Hypothalamus (tissue), 51 donors: Measurements from ENCODE around the gene NCKAP5L.

ENCODE experiments used
- DNase-seq, 51 donors: peaks; one replicate each; lab custom pipeline; 2025; lab: John Stamatoyannopoulos, UW

NCKAP5L gene

DNA sequence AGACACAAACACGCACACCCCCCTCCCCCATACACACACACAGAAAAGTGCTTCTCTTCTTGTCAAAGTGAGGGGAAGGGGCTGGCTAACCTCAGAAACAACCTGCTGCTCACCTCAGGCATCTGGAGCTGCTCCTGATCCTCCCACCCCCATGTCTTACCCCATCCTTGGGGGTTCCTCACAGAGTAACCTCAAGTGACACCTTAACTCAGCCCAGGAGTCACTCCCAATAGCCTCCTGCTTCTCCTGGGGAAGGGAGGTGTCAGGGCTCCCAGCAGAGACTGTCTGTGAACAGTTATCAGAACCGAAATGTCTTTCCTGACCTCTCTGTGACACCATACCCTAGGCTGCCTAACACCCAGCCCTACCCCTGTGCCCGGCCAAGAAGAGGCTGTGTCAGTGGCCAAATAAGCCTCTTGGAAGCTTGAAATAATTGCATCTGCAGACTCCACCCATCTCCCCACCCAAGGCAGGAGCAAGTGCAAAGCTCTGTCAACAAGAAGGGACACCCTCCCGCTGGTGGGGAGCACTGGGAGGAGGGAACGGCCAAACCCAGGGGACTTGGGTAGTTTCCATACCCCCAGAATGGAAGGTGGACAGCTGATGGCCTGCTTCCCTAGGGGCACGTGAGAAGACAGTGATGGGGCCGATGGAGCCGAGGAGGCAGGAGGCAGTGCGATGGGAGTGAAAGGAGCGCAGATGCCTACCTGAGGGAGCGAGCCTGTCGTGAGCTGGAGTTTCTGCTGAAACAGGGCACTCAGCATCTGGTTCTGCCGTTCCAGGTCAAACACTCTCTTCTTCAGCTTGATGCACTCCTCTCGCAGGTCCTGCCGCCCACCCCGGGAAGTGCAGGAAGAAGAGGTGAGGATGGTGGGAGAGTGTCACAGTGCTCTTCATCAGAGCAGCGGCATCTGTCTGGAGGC is 26.8 kb downstream of the NCKAP5L start:
- DNase-seq, result no peak

DNA sequence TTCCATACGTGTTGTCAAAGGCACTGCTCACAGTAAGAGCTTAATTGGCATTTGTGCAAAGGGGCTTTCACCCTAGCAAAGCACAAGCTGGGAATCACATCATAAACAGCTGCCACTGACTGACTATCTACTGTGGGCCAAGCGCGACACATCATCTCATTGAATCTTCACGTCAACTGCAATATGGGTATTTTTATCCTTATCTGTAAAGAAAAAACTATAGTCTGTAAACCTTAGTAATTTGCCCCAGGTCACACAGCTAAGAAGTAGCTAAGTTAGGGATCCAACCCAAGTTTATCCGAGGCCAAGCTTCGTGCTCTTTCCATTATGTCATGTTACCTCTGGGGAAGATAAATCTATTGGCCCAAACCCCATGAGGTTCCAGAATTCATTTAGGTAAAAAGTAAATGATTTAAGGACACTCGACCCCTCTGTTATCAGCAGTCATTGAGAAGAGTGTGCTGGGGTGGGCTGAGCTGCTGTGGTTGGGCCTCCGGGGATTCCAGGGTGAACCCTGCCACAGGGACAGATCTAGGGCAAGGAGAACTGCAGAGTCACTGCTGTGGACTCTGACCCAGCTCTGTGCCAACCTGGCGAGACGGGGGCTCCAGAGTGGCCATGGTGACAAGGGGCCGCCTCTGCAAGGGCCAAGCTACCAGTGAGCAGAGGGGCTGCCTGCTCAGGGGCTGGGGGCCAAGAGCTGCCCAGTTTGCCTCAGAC is 27.6 kb downstream of the NCKAP5L start:
- no peak for DNase-seq

DNA sequence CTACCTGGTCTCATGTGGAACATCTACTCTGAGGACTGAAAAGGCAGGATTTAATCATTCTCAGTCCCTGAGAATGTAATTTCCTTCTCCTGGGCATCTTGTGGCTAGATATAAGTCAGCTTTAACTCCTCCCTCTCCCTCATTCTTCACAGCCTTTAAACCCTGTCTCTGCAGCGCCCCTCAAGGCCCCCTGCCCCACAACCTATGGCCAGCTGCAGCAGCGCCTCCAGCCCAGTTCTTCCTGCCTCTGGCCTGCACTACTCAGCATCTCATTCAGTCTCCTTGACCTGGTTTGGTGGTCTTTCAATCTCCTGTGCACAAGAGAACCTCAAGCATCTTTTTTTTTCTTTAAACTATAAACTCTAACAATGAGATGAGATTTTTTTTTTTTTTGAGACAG is 29.3 kb downstream of the NCKAP5L start:
- DNase-seq, result no peak

DNA sequence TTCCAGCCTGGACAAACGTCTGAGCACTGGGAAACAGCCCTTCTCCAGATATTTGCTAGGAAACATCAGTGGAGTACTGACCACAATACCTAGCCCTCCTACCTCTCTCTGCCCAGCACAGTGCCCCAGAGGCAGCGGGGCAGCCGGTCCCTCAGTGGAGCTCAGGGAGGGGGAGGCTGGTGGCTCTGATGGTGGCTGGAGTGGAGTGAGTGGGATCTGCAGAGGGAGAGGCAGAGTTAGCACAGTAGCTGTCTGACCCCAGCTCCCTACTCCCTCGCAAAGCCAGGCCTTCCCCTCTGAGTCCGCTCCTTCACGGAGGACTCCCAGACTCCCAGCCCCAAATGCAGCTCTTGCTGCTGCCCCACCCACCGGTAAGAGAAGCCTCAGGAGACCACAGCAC is 30.0 kb downstream of the NCKAP5L start:
- DNase-seq, result no peak

DNA sequence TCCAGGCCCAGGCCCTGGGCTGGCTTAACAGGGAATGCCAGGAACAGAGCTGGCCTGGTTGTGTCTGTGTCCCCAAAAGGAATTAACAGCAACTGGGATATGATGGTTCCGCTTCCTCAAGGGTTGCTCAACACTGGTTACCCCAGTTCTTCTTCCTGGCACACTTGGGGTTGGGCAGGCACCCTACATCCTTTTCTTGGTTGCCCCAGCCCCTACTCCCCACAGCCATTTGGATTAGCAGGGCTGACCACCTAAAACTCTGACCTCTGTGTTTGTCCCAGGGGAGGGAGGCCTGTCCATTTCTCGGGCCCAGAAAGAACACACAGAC is 30.8 kb downstream of the NCKAP5L start:
- no peak for DNase-seq

DNA sequence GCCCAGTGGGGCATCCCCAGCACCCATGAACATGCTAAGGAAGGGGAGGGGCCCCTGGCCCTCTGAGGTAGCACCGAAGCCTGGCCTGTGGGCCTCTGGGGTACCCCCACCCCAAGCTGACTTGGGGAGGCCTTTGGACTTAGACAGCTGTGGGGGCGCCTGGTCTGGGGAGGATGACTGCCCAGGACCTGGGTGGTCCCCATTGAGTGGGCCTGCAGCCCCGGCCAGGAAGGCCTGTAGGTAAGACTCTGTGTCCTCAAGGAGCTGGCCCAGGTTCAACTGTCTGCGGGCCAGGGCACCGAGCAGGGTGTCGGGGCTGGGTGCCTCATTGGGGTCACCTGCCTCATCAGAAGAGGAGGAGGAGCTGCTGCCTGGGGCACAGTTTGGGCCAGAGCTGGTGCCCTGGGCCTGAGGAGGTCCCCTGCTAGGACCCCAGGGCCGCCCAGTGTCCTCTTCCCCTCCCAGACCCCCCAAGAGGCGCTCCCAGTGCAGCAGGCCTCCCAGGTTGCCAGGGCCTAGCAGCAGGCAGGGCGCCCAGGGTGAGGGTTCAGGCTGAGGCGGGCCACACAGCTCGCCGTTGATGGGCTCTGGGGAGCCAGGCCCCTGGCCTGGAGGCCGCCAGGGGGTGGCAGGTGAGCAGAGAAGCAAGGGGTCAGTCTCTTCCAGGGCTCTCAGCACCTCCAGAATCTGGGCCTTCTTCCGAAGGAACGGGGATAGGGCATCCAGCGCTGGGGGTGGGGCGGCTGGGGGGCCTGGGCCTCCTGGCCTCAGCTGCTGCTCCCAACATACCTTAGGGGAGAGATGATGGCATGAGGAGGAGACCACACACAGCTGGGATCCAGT is 31.4 kb downstream of the NCKAP5L start:
- DNase-seq, result no peak

DNA sequence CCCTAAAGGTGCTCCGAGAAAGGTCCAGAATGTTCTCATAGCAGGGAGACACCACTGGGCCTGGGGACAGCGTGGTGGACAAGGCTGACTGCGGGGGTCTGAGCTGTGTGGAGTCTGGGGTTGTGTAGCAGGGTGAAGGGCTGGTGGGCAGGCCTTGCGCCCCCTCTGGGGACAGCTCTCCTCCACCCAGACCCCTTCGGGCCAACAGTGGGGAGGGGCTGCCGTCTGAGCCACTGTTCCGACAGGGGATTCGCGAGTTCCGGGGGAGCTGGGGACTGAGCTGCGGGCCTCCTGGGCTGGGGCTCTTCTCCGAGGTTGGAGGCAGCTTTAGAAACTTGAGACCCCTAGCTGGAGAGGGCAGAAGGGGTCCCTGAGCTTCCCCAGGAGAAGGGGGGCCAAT is 32.1 kb downstream of the NCKAP5L start:
- no peak for DNase-seq

DNA sequence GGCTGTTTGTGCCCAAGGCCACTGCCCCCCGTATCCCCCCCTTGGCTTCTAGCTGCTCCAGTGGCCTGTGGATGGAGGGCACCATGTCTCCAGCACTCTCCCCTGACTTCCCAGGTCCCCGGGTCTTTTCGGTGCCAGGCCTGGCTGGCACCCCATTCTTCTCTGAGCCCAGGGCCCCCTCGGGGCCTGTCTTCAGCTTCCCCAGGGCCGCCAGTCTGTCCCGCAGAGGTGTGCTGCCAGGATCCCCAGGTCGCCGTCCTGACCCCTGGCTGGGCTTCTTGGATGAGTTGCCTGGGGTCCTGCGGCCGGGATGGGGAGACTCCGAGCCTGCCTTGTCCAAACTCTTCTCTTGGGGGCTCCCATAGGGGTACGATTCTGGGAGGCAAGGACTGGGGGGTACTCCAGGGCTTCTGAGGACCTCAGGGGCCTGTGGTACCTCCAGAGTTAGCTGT is 32.5 kb downstream of the NCKAP5L start:
- DNase-seq, result no peak

DNA sequence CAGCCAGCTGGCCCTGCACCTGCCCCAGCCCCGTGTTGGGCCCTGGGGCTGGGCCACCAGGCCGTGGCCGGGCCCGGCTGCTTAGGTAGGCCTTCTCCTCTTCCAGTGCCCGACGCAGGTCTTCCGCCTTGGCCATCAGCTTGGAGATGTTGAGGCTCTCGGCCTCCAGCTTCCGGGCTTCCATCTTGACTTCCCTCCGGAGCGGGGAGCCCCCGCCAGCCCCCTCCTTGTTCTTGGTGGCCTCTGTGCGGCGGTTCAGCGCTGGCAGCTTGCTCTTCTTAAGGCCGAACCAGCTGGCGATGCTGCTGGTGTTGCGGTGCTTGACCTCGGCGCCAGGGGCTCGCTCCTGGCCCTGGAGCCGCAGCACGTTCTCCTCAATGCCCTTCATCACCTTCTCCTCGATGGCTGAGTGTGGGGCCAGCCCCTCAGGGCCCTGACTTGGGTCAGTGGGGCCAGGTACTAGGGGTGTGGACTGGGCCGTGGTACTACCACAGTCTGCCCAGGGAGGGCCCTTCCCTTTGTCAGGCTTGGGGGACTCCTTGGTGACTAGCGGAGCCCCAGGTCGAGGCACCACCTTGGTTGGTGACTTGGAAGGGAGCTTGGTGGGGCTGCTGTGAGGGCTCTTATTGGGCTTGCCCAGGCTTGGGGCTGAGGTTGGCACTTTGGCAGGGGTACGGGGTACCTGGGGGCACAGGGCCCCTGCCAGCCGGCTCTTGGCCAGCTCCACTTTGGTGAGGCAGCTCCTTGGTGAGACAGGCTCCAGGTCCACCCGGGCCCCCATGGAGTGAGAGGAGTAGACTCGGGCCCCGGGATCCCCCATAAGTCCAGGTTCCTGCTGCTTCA is 33.2 kb downstream of the NCKAP5L start:
- no peak for DNase-seq

DNA sequence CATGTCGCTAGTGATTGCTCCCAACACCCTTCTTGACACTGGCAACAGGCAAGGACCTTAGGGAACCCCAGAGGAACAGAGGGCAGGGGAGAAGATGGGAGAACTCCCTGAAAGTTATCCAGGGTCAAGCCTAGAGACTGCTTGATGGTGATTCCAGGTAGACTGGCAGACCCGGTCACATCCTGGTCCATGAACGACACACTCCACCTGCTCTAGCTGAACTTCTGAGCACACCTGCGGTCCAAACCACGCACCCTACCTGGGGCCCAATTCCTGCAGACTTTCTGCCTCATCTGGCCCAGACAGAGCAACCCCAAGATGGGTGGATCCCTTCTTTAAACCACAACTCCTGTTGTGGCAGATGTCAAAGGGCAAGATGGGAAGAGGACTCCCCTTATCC is 34.2 kb downstream of the NCKAP5L start:
- no peak for DNase-seq

DNA sequence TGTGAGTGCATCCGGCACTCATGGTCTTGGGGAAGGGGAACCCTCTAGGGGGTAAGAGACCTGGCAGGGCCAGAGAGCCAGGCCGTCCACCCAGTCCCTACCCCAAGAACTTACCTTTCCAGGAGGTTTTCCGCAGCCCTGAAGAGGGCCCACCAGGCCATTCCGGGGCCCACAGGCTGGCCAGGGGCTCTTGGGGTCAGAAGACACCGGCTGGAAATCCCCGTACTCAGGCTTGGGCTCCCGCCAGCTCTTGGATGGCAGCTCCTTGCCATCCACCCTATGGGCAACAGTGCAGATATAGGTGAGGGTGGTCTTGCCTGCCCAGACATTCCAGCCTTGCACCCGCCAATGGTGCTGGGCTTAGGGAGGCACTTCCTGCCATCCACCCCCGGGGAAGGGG is 34.6 kb downstream of the NCKAP5L start:
- no peak for DNase-seq

DNA sequence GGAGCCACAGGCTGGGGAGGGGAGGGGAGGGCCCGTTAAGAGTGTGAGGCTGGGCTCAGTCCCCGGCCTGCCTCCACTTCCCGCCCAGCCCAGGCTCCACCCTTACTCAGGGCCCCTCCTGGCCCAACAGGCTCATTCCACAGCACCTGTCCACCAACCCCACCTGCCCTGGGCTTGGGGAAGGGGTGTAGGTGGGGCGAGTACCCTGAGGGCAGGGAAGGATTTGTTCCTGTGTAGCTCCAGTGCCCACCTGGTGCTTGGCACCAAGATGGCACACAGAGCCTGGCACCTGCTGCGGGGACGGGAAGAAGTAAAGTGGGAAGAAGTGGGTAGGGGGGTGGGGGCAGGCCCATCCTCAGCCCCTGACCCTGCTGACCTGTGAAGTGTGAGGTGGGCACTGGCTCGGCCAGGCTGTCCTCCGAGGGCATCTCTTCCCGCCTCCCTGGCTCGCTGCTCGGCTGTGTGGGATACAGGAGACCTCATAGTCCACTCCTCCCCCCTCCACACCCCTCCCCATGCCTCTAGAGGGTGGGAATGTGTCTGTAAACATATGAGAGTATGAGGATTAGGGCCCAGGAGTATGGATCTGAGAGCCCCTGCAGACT is 35.1 kb downstream of the NCKAP5L start:
- no peak for DNase-seq

DNA sequence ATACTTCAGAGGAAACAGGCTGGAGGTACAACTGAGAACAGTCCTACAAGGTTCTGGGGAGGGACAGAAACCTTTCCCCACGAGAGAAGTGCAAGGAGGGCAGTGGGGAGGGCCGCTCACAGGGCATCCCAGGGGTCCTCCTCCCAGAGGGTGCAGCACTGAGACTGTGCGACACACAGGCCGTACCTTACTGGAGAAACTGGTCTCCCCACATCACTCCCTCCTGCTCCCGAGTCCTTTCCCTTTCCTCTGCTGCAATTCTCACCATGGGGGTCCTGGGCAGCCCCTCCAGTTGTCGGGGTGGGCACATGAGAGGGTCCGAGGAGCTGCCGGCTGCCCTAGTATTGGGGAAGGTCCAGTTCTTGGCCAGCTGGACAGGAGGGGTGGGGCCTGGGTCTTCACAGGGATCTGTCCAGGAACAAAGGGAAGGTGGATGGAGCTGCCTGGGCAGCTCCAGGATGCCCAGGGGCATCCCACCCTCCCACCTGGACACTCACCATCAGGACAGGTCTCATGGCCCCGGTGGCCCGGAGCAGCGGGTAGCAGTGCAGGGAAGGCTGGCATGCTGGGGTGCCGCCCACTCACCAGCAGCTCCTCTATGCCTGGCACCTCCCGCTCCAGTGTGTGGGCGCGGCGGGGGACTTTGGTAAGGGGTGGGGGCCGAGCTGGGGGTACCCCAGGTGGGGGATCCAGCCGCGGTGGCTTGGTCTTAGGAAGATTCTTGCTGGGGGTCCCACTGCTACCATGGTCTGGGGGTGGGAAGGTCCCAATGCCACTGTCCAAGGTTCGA is 35.8 kb downstream of the NCKAP5L start:
- no peak for DNase-seq

DNA sequence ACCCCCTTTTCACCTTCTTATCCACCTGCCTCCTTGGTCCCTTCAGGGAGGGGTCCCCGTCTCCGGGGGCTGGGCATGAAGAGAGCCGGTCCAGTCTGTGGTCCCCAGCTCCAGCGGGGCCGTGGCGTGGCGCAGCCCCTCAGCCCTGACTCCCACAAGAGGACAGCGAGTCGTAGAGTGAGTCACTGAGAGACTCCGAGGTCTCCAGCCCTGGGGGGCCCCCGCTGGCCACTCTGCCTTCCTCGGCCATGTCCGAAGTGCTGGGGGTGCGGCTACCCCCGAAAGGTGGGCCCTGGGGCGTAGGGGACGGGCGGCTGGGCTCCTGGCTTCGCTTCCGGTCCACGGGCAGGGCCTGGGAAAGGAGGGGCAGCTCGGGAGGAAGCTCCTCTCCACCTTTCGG is 36.5 kb downstream of the NCKAP5L start:
- no peak for DNase-seq

DNA sequence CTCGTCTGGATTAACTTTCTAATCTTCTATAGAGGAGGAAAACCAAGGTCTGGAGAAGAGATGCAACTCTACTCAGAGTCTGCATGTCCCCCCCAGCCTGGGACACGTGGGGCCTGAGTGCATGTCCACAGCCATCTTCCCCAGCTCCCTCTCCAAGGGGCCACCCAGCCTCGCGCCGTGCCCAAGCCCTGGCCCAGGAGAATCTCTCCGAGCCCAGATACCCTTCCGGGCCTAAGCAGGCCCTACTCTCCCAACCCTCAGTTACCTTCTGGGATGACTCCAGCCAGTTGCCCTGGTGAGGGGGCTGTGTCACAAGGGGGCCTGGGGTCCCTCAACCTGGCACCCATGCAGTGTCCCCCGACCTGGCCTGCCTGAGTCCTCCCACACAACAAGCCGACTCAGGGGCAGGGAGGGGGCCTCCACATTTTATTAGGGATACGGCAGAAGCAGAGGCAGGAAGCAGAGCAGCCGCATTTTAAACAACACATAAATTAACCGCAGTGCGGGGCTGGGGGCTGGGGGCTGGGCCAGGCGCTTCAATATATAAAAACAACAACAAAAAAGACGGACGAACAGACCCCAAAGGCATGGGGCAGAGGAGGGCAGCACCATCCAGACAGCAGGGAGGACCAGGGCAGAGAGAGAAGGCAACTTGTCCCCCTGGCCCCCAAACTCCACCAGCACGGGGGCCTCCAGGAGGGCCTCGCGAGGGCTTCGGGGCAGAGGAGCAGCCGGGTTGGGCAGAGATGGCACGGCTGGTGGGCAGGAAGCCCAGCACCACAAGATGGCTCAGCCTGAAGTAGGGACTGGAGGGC is 37.3 kb downstream of the NCKAP5L start:
- no peak for DNase-seq

DNA sequence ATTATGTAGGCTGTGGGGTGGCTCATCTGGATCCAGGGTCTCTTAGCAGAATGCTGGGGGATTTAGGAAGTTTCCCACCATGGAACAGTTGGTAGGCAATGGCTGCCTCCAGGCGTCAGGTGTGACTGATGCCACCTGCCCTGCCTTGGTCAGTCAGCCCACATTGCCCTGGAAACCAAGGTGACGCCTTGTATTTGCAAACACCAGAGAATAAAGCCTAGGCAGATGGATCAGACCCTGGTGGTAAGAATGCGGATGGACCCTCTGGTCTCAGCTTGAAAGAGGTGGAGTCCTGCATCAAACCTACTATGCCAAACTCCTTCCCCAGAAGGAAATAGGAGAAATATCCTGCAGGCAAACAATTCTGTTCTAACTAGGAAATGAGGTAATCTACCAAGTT is 38.2 kb downstream of the NCKAP5L start:
- no peak for DNase-seq

DNA sequence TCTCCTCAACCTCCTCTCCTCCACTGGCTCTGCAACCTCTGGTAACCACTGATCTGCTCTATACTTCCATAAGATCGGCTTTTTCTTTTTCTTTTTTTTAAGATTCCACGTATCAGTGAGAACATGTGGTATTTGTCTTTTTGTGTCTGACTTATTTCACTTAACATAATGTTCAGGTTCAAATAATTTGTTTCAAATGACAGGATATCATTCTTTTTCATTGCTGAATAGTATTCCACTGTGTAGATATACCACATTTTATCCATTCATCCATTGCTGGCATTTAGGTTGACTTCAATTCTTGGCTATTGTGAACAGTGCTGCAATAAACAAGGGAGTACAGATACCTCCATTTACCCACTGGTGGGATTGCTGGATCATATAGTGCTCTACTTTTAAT is 40.5 kb downstream of the NCKAP5L start:
- DNase-seq, result no peak

DNA sequence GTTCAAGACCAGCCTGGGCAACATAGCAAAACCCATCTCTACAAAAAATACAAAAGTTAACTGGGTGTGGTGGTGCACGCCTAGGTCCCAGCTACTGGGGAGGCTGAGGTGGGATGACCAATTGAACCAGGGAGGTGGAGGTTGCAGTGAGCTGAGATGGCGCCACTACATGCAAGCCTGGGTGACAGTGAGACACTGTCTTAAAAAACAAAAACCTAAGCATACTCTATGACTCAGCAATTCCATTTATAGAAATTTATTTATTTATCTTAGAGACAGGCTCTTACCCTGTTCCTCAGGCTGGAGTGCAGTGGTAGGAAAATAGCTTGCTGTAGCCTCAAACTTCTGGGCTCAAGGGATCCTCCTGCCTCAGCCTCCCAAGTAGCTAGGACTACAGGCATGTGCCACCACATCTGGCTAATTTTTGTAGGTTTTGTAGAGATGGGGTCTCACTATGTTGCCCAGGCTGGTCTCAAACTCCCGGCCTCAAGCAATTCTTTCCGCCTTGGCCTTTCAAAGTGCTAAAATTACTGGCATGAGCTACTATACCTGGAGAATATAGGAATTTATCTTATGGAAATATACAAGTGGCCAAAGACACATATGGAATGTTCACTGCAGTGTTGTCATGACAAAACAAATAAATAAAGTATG is 43.3 kb downstream of the NCKAP5L start:
- no peak for DNase-seq
